ENCODE measurements around the gene TEX2.

Gene TEX2

DNA sequence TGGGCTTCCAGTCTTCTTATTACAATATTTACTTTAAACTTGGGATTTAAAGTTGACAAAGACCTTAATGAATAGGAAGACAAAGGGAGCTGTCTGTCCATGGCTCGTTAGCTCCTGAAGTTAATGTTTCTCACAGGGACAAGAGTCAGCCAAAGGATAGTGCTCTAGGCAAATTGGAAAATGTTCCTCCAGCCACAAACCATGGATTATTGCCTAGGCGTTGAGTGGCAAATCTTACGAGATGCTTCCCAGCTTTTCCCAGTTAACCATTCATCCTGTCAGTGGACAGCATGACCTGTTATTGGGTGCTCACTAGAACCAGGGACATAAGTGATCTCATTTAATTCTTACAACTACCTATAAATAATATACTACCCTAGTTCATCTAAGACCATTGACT is 3.6 kb downstream of the TEX2 start:
- H3K4me2 ChIP-seq (ENCODE audit: low read length), result no peak overlapping the region

DNA sequence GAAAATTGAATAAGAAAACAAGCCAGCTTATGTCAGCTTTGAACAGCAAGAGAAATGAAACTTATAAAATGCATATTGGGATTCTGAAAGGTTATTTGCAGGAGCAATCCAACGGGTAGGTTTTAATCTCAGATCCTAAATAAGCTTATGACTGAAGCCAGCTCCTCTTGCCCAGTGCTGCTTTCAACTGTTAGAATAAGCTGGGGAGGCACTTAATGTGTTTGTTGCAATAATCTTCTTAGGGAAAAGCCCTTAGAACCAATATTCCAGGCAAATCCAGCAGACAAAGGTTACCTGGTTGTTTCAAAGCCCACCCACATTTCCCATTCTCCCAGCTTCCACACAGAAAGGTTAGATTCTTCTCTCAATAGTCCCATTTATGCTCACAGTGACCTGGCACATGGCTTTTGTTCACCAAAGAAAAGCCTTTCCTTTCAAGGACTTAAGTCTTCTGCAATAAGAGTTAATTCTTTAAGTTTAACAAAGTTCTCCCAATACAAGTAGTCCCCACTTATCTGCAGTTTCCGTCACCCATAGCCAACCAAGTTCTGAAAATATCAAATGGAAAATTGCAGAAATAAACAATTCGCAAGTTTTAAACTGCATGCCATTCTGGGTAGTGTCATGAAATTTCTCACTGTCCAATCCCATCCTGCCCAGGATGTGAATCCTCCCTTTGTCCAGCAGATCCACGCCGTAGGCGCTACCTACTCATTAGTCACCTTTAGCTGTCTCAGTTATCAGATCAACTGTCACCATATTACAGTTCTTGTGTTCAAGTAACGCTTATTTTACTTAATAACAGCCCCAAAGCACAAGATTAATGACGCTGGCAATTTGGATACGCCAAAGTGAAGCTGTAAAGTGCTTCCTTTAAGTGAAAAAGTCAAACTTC is 5.9 kb downstream of the TEX2 start:
- Histone ChIP-seq H3K79me2 (ENCODE audit: insufficient read depth, low read length) (no peaks in the 10 kb centered on the region), H3K9me2 (ENCODE audit: low read depth, low read length) (no peaks in the 10 kb centered on the region), H3F3A (ENCODE audit: insufficient read depth, low read length) (no peaks in the 10 kb centered on the region), H3K36me3 (ENCODE audit: insufficient read depth, low read length) (no peaks in the 10 kb centered on the region), H3K4me2 (ENCODE audit: low read length) (no peak overlapping the region), H2AFZ (ENCODE audit: low read length) (no peak overlapping the region), H3K9me3 (ENCODE audit: low read length) (no peaks in the 10 kb centered on the region), H3K27ac (ENCODE audit: low read depth, low read length, poor library complexity, severe bottlenecking) (no peak overlapping the region), H3K27me3 (ENCODE audit: insufficient read depth, low read length) (no peaks in the 10 kb centered on the region), H3K9ac (ENCODE audit: low read length) (no peak overlapping the region), H3K4me3 (ENCODE audit: low read depth, low read length, poor library complexity, severe bottlenecking) (no peak overlapping the region), H4K20me1 (ENCODE audit: insufficient read depth, low read length) (0 out of 2 replicates have a peak, but pooled peaks cover 3% of the 10 kb centered on the region), H3K4me1 (ENCODE audit: insufficient read depth, low read length, severe bottlenecking) (peaks cover 5% of the 10 kb centered on the region)
- no peak for TF ChIP-seq EZH2 (IDR thresholded peaks at IDR 0.05; ENCODE audit: borderline replicate concordance, low read length)
- TF ChIP-seq, protein P1, sequence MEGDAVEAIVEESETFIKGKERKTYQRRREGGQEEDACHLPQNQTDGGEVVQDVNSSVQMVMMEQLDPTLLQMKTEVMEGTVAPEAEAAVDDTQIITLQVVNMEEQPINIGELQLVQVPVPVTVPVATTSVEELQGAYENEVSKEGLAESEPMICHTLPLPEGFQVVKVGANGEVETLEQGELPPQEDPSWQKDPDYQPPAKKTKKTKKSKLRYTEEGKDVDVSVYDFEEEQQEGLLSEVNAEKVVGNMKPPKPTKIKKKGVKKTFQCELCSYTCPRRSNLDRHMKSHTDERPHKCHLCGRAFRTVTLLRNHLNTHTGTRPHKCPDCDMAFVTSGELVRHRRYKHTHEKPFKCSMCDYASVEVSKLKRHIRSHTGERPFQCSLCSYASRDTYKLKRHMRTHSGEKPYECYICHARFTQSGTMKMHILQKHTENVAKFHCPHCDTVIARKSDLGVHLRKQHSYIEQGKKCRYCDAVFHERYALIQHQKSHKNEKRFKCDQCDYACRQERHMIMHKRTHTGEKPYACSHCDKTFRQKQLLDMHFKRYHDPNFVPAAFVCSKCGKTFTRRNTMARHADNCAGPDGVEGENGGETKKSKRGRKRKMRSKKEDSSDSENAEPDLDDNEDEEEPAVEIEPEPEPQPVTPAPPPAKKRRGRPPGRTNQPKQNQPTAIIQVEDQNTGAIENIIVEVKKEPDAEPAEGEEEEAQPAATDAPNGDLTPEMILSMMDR (IDR thresholded peaks at IDR 0.05; ENCODE audit: low read length), result no peak

More for the DNA sequence above, 3.6 kb downstream of the TEX2 start:
- Histone ChIP-seq H3K9me3 (ENCODE audit: low read length) (no peaks in the 10 kb centered on the region), H3K9ac (ENCODE audit: low read length) (no peak overlapping the region), H2AFZ (ENCODE audit: low read length) (no peak overlapping the region), H3K9me2 (ENCODE audit: low read depth, low read length) (no peaks in the 10 kb centered on the region), H3K27me3 (ENCODE audit: insufficient read depth, low read length) (no peaks in the 10 kb centered on the region), H3K27ac (ENCODE audit: low read depth, low read length, poor library complexity, severe bottlenecking) (no peak overlapping the region), H3F3A (ENCODE audit: insufficient read depth, low read length) (no peaks in the 10 kb centered on the region), H3K79me2 (ENCODE audit: insufficient read depth, low read length) (no peaks in the 10 kb centered on the region), H4K20me1 (ENCODE audit: insufficient read depth, low read length) (0 out of 2 replicates have a peak, but pooled peaks cover 3% of the 10 kb centered on the region), H3K4me1 (ENCODE audit: insufficient read depth, low read length, severe bottlenecking) (peaks cover 16% of the 10 kb centered on the region), H3K36me3 (ENCODE audit: insufficient read depth, low read length) (no peaks in the 10 kb centered on the region), H3K4me3 (ENCODE audit: low read depth, low read length, poor library complexity, severe bottlenecking) (no peak overlapping the region)
- TF ChIP-seq, protein P1 (IDR thresholded peaks at IDR 0.05; ENCODE audit: low read length), result no peak
- no peak for TF ChIP-seq EZH2 (IDR thresholded peaks at IDR 0.05; ENCODE audit: borderline replicate concordance, low read length)

DNA sequence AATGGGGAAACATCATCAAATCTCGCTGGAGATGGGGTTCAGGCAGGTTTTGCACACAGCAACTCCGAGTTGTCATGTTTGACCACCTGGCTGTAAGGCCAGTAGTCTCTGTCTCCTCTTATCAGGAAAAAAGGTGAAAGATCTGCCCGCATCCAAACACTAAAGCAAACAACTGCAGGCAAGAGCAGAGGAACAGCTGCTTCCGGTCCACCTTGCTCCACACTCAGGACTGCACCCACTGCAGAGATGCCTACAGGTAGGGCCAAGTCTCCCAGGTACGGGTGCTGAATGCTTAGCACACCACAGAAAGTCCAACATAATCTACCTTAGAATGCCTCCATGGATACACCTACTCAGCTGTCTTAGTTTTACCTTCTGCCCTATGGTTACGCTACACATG is 7.3 kb downstream of the TEX2 start:
- peaks cover 5% of the 10 kb centered on the region; the same call in 1 of the 2 replicates for H3K27me3 ChIP-seq (ENCODE audit: insufficient read depth, low read length)
- 0 out of 2 replicates have a peak, but pooled peaks cover 3% of the 10 kb centered on the region for H4K20me1 ChIP-seq (ENCODE audit: insufficient read depth, low read length)
- no peak for TF ChIP-seq EZH2 (IDR thresholded peaks at IDR 0.05; ENCODE audit: borderline replicate concordance, low read length)
- TF ChIP-seq, protein P1 (IDR thresholded peaks at IDR 0.05; ENCODE audit: low read length), result no peak
- no peak overlapping the region for H3K27ac ChIP-seq (ENCODE audit: low read depth, low read length, poor library complexity, severe bottlenecking)
- H3K9me2 ChIP-seq (ENCODE audit: low read depth, low read length), result no peaks in the 10 kb centered on the region
- no peaks in the 10 kb centered on the region for H3K9me3 ChIP-seq (ENCODE audit: low read length)
- no peaks in the 10 kb centered on the region for H3K79me2 ChIP-seq (ENCODE audit: insufficient read depth, low read length)
- H3K4me2 ChIP-seq (ENCODE audit: low read length), result no peak overlapping the region
- H3K36me3 ChIP-seq (ENCODE audit: insufficient read depth, low read length), result no peaks in the 10 kb centered on the region
- H3K9ac ChIP-seq (ENCODE audit: low read length), result no peak overlapping the region
- H3F3A ChIP-seq (ENCODE audit: insufficient read depth, low read length), result no peaks in the 10 kb centered on the region
- no peak overlapping the region for H3K4me3 ChIP-seq (ENCODE audit: low read depth, low read length, poor library complexity, severe bottlenecking)
- no peaks in the 10 kb centered on the region for H3K4me1 ChIP-seq (ENCODE audit: insufficient read depth, low read length, severe bottlenecking)
- no peak overlapping the region for H2AFZ ChIP-seq (ENCODE audit: low read length)

Data from OCI-LY1 (cell line).